GM19240 (cell line): ENCODE data around the gene FAM83F.

Experiments used
- DNase-seq: peaks from one replicate; pipeline ENCODE4 v3.0.0; 2011; ENCODE audit warnings: low spot score; ENCODE audit not compliant: insufficient read length

The FAM83F gene

GRCh38 chr22:39965748-39966147 lies 29.0 kb upstream of the FAM83F start:
- DNase-seq = no peak

GRCh38 chr22:39966470-39966869 lies 28.3 kb upstream of the FAM83F start:
- DNase-seq = no peak

- DNase-seq = no peak
These were observed 27.5 kb upstream of the FAM83F start for GRCh38 chr22:39967103-39967829.

GRCh38 chr22:39967996-39968972 lies 26.5 kb upstream of the FAM83F start:
- no peak for DNase-seq

- DNase-seq = no peak
These were observed 24.0 kb upstream of the FAM83F start for GRCh38 chr22:39970742-39971141.

GRCh38 chr22:39972641-39973040 lies 22.1 kb upstream of the FAM83F start:
- no peak for DNase-seq

GRCh38 chr22:39973656-39974055 lies 21.1 kb upstream of the FAM83F start:
- no peak for DNase-seq

GRCh38 chr22:39974065-39974464 lies 20.7 kb upstream of the FAM83F start:
- no peak for DNase-seq

- DNase-seq = no peak
These were observed 15.7 kb upstream of the FAM83F start for GRCh38 chr22:39979048-39979447.

- DNase-seq = no peak
These were observed 15.3 kb upstream of the FAM83F start for GRCh38 chr22:39979458-39979857.

GRCh38 chr22:39980596-39980995 lies 14.2 kb upstream of the FAM83F start:
- DNase-seq = no peak

GRCh38 chr22:39983346-39983745 lies 11.4 kb upstream of the FAM83F start:
- DNase-seq = no peak

GRCh38 chr22:39984006-39984405 lies 10.7 kb upstream of the FAM83F start:
- DNase-seq = no peak

GRCh38 chr22:39984746-39985145 lies 10.0 kb upstream of the FAM83F start:
- no peak for DNase-seq

- DNase-seq = no peak
These were observed 9.2 kb upstream of the FAM83F start for GRCh38 chr22:39985383-39986035.

GRCh38 chr22:39988386-39989114 lies 6.2 kb upstream of the FAM83F start:
- no peak for DNase-seq

- no peak for DNase-seq
These were observed 5.1 kb upstream of the FAM83F start for GRCh38 chr22:39989633-39990032.

- DNase-seq = no peak
These were observed 4.1 kb upstream of the FAM83F start for GRCh38 chr22:39990686-39991085.

- DNase-seq = no peak
These were observed 3.4 kb upstream of the FAM83F start for GRCh38 chr22:39991159-39991860.

- DNase-seq = no peak
These were observed 2.5 kb upstream of the FAM83F start for GRCh38 chr22:39992088-39992826.
